ENCODE results near the gene GLP2R.

GRCh38 chr17:9816472-9816871 is 9.3 kb upstream of the GLP2R start:
- no peak for TF ChIP-seq CTCF (CRISPR knock-in tag; IDR thresholded peaks at IDR 0.05)
- TF ChIP-seq DMTF1 (CRISPR knock-in tag; IDR thresholded peaks at IDR 0.05): no peak
